K562 (cell line): ENCODE results near the gene TTLL10. TPM values are rescaled to one million over a fixed set of nuclear protein-coding genes. Genes with fewer than 3 reads are reported as not detected.

Experiments
- CREB3L1 ChIP-seq: fragments of 450-650 bp; IDR thresholded peaks from 2 replicates; pipeline ENCODE4 v1.6.1; 2014; ENCODE audit warnings: low read depth, mild to moderate bottlenecking, moderate library complexity, borderline replicate concordance
- ESRRA ChIP-seq: fragments of 450-650 bp; IDR thresholded peaks from 2 replicates; pipeline ENCODE4 v1.6.1; 2014; ENCODE audit warnings: low read depth, mild to moderate bottlenecking, moderate library complexity, borderline replicate concordance
- MYC ChIP-seq, 2 experiments: fragments of 250-450 bp in 1 of 2; sonication (Bioruptor Pico) in 1 of 2; IDR thresholded peaks; 2 replicates each; pipeline versions ENCODE4 v1.5.1 to v1.6.1; 2012 to 2021; ENCODE audit warnings: low read depth in 2 of 2, borderline replicate concordance in 1 of 2, improper control_type of control experiment in 1 of 2, low read length in 1 of 2, mild to moderate bottlenecking in 1 of 2, moderate library complexity in 1 of 2
- PKNOX1 ChIP-seq: fragments of 450-650 bp; IDR thresholded peaks from 2 replicates; pipeline ENCODE4 v1.6.1; 2016
- ZBTB7A ChIP-seq: IDR thresholded peaks from 2 replicates; pipeline ENCODE4 v1.6.1; 2011; ENCODE audit warnings: low read depth, mild to moderate bottlenecking, low read length, moderate library complexity, borderline replicate concordance; ENCODE audit not compliant: control insufficient read depth
- polyA plus RNA-seq, 8 experiments: library from polyadenylated mRNA; depleted of rRNA in 4 of 8; stranded (reverse) in 5 of 8; unstranded in 3 of 8; fragments of >200 nt; fragmentation: Nextera tagmentation in 2 of 8; fragmentation: Illumina TruSeq in 1 of 8; extraction: Ambion mirVana in 2 of 8; extraction: Trizol in 1 of 8; gene quantifications; 2 replicates each; pipeline versions ENCODE4 v1.2.1 to v1.2.3, GENCODE V29; 2011 to 2014; ENCODE audit warnings: inconsistent platforms in 1 of 8, missing spikeins in 1 of 8
- total RNA-seq, 7 experiments: library from RNA; depleted of rRNA in 6 of 7; stranded (reverse); fragments of >200 nt in 6 of 7; fragmentation: Illumina TruSeq in 2 of 7; extraction: Trizol in 2 of 7; gene quantifications; 2 replicates each; pipeline versions ENCODE4 v1.2.1 to v1.2.3, GENCODE V29; 2011 to 2021; ENCODE audit warnings: low replicate concordance in 1 of 7
- TF ChIP-seq, protein P1 (sequence below), 2 experiments: fragments of 450-650 bp in 1 of 2; sonication (generic) in 1 of 2; formaldehyde crosslinking in 1 of 2; IDR thresholded peaks; 2 replicates each; pipeline versions ENCODE4 v1.7.1 to v1.9.0; 2016 to 2022; ENCODE audit warnings: inconsistent platforms in 1 of 2, mild to moderate bottlenecking in 1 of 2, missing genetic modification reagents in 1 of 2

The TTLL10 gene
- total and polyA plus RNA-seq, 9 of the 15 experiments (the other 6 are each of a cell fraction or from before 2014, with no cell fraction given): not detected

DNA sequence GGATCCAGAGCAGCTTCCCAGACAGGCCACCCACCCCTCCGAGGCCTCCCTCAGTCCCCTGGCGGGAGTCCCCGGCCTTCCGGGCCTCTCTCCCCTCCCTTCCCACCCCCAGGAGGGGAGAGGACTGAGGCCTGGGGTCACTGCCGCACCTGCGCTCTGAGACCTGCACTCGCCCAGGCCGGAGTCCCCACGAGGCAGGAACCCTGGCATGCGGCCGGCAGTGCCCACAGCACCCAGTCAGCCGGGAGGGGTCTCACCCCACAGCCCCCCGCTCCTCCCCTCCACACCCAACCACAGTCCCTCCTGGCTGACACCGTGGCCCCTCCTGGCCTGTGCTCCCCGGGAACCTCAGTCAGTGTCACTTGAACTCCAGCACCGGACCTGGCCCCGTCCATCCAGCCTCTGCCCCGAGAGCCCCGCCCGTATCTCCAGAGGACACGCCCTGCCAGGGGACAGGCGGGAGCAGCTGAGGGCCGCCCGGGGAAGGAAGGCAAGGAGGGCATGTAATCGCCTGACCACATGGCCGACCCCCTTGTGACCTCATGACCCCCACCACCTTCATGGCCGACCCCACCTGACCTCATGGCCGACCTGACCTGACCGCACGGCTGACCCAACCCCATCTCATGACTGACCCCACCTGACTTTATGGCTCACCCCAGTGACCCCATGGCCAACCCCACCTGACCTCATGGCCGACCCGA, 28.7 kb upstream of the TTLL10 start (continued):
- TF ChIP-seq, protein P1, sequence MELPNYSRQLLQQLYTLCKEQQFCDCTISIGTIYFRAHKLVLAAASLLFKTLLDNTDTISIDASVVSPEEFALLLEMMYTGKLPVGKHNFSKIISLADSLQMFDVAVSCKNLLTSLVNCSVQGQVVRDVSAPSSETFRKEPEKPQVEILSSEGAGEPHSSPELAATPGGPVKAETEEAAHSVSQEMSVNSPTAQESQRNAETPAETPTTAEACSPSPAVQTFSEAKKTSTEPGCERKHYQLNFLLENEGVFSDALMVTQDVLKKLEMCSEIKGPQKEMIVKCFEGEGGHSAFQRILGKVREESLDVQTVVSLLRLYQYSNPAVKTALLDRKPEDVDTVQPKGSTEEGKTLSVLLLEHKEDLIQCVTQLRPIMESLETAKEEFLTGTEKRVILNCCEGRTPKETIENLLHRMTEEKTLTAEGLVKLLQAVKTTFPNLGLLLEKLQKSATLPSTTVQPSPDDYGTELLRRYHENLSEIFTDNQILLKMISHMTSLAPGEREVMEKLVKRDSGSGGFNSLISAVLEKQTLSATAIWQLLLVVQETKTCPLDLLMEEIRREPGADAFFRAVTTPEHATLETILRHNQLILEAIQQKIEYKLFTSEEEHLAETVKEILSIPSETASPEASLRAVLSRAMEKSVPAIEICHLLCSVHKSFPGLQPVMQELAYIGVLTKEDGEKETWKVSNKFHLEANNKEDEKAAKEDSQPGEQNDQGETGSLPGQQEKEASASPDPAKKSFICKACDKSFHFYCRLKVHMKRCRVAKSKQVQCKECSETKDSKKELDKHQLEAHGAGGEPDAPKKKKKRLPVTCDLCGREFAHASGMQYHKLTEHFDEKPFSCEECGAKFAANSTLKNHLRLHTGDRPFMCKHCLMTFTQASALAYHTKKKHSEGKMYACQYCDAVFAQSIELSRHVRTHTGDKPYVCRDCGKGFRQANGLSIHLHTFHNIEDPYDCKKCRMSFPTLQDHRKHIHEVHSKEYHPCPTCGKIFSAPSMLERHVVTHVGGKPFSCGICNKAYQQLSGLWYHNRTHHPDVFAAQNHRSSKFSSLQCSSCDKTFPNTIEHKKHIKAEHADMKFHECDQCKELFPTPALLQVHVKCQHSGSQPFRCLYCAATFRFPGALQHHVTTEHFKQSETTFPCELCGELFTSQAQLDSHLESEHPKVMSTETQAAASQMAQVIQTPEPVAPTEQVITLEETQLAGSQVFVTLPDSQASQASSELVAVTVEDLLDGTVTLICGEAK (IDR thresholded peaks at IDR 0.05): no peak
- TF ChIP-seq, protein P1 (CRISPR knock-in tag; IDR thresholded peaks at IDR 0.05): no peak
- TF ChIP-seq PKNOX1 (peak; percentile 43; the same call in 1 of the 2 replicates), ZBTB7A (peak; percentile 25; the same call in 1 of the 2 replicates), CREB3L1 (no peak), ESRRA (peak; percentile 86), MYC (IDR thresholded peaks at IDR 0.05; ENCODE audit: low read depth, low read length) (peak; percentile 46), MYC (CRISPR knock-in tag; IDR thresholded peaks at IDR 0.05; ENCODE audit: borderline replicate concordance, low read depth) (no peak)
